K562 treated with DMSO at 1 percent for 12 hours (cell line): ENCODE results near the gene TCEAL3. TPM values are rescaled to one million over a fixed set of nuclear protein-coding genes. Genes with fewer than 3 reads are reported as not detected.

Experiments
- total RNA-seq: library from RNA; unstranded; fragments of 300-600 nt; gene quantifications from 2 replicates; pipeline ENCODE4 v1.2.3, GENCODE V29; 2022; ENCODE audit not compliant: insufficient read depth

Gene TCEAL3
- not detected in 2 replicates for total RNA-seq

GRCh38 chrX:103607364-103608305, at the start of gene TCEAL3:
TCEAL3 (plus strand) TSS chrX:103607963; CDS start chrX:103609065, 1,102 bp downstream.

GRCh38 chrX:103585411-103586313, 22.1 kb upstream of the TCEAL3 start, which contains the start of gene TCEAL4:
TCEAL4 (plus strand) TSS chrX:103585515; CDS start chrX:103586676, 1,161 bp downstream.

GRCh38 chrX:103628386-103629317, 20.9 kb downstream of the TCEAL3 start, which contains the start of gene TCEAL1:
TCEAL1 (plus strand) TSS chrX:103628975; CDS start chrX:103629917, 942 bp downstream.

Other genes starting within 250 kb of the TCEAL3 start
- gene BEX3, start 231.4 kb upstream of the TCEAL3 start, total RNA-seq: not detected in 2 replicates
- 0.33 TPM in 1 of 2 replicates, not detected in the other for gene RAB40A, start 88.5 kb upstream of the TCEAL3 start, total RNA-seq
- 6.5 and 7.8 TPM in 2 replicates for gene TCEAL4, start 22.4 kb upstream of the TCEAL3 start, total RNA-seq
- 3.4 and 4.3 TPM in 2 replicates for gene TCEAL1, start 21.0 kb downstream of the TCEAL3 start, total RNA-seq
- gene MORF4L2, start 78.7 kb downstream of the TCEAL3 start, total RNA-seq: 231 and 406 TPM in 2 replicates
- not detected in 2 replicates for gene TMEM31, start 102.9 kb downstream of the TCEAL3 start, total RNA-seq
- not detected in 2 replicates for gene PLP1, start 168.9 kb downstream of the TCEAL3 start, total RNA-seq
- gene RAB9B, start 224.3 kb downstream of the TCEAL3 start, total RNA-seq: not detected in 2 replicates